GM23248 (cell line): ENCODE results near the gene OOSP3.
A peak's percentile ranks its signal among the peaks of the same experiment; 100 is the strongest.

Experiments used
- EZH2 ChIP-seq: fragments of 200-600 bp; sonication (generic); IDR thresholded peaks from 2 replicates; pipeline ENCODE4 v1.6.1; 2018; ENCODE audit warnings: antibody characterized with exemption, mild to moderate bottlenecking; ENCODE audit not compliant: insufficient read depth, poor library complexity, severe bottlenecking
- EZH2phosphoT487 ChIP-seq: fragments of 200-600 bp; sonication (generic); IDR thresholded peaks from 2 replicates; pipeline ENCODE4 v1.6.1; 2018; ENCODE audit warnings: antibody characterized with exemption, moderate library complexity, mild to moderate bottlenecking, low read depth; ENCODE audit not compliant: insufficient read depth

DNA sequence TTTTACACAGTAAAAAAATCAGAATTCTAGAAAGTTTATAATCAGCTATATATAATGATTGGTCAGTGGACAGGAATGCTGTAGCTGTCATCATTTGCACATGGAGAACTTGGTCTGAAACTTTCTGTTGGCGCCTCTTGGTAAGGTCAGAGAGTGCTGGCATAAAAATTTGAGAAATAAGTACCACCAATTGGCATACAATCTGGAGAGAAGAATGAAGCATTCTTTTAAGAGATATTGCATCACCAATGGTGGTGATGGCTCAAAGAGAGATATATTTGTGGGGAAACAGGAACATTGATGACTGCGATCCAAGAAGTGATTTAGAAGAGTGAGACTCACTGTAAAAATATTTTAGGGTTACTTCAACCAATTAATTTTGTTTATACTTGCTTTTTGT lies 39.9 kb downstream of the OOSP3 start:
- TF ChIP-seq EZH2 (no peak), EZH2phosphoT487 (0 out of 2 replicates have a peak, but pooled peaks have one; percentile 72)
